Measurements from ENCODE around the gene MICOS13. TPM values are rescaled to one million over a fixed set of nuclear protein-coding genes. Genes with fewer than 3 reads are reported as not detected.
A peak's percentile ranks its signal among the peaks of the same experiment; 100 is the strongest.
"Not testable (repeated sequence)": the region's sequence is repeated elsewhere in the genome, so short reads cannot be mapped to it uniquely, and the experiment has no call there.

Gene MICOS13
- total RNA-seq, 1 experiment from 2014 or later, result 81.0 TPM

- no peak for DNase-seq (ENCODE audit: low spot score)
Measured at GRCh38 chr19:5700455-5701092, 20.3 kb upstream of the MICOS13 start.

- DNase-seq (ENCODE audit: low spot score), result no peak
Measured at GRCh38 chr19:5698635-5699422, 18.5 kb upstream of the MICOS13 start.

DNA sequence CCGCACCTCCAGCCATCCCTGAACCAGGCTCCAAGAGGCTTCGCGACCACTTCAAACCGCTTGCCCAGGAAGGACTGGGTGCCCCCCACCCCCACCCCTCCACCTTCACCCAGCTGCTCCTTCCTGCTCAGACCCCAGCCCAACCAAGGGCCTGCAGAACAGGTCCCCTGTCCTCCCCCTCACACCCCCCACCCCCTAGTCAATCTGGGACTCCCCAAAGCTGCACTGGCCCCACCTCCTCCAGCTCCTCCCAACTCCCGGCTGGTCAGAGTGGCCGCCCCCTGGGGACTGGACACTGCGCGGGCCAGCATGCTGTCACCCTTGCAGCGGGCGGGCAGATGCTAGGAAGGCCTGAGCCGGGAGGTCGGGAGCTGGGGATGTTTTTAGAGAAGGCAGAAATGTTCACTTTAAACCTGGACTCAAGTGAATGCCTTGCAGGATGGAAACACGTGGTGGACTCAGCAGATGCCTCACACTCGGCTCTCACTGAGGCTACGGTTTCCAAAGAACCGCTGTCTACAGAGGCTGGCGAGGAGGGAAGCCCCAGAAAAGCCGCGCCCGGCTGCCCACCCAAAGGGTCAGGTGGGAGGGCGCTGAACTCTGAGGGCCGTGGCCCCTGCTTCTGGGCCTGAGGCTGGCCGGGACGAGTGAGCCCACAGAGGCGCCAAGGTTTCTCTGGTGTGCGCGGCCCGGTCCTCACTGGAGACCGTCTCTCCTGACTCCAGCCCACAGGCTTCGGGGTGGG, 17.7 kb upstream of the MICOS13 start:
- no peak for DNase-seq (ENCODE audit: low spot score)

DNA sequence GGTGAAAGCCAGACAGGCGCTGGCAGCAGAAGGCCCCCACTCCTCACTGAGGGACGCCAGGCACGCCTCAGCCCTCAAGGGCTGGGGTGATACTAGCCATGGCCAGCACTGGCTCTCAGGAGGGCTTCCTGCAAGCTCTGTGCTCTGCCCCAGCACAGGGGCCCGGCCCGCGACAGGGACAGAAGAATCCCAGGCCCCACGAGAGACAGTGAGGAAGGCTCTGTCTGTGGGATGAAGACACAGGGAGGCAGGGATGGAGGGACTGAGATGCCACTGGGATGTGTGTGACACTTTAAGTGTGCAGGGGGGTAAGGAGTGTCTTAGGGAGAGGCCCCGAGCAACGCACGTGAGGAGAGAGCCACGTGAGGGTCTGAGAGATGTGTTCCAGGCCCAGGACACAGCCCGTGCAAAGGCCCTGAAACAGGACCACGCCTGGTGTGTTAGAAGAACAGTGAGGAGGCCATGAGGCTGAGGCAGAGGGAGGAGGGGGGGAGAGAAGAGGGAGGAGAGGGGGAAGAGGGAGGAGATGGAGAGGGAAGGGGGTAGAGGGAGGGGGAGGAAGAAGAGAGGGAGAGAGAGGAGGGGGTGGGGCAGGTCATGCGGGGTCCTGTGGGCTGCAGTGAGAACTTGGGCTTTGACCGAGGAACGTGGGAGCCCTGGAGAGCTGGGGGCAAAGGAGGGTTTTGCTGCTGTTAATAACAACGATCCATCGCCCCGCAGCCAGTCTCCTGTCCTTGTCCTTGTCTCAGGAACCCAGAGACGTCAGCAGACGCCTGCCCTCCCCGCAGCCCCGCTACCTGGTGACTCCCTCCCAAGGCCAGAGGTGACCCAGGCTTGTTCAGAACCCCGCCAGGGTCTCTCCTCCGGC, 16.9 kb upstream of the MICOS13 start:
- DNase-seq (ENCODE audit: low spot score), result no peak

- no peak for DNase-seq (ENCODE audit: low spot score)
Measured at GRCh38 chr19:5696196-5697021, 16.1 kb upstream of the MICOS13 start.

GRCh38 chr19:5695649-5696195, 15.4 kb upstream of the MICOS13 start:
- no peak for DNase-seq (ENCODE audit: low spot score)

- DNase-seq (ENCODE audit: low spot score), result no peak
Measured at GRCh38 chr19:5694956-5695648, 14.8 kb upstream of the MICOS13 start.

GRCh38 chr19:5694167-5694955, 14.0 kb upstream of the MICOS13 start:
- no peak for DNase-seq (ENCODE audit: low spot score)

DNA sequence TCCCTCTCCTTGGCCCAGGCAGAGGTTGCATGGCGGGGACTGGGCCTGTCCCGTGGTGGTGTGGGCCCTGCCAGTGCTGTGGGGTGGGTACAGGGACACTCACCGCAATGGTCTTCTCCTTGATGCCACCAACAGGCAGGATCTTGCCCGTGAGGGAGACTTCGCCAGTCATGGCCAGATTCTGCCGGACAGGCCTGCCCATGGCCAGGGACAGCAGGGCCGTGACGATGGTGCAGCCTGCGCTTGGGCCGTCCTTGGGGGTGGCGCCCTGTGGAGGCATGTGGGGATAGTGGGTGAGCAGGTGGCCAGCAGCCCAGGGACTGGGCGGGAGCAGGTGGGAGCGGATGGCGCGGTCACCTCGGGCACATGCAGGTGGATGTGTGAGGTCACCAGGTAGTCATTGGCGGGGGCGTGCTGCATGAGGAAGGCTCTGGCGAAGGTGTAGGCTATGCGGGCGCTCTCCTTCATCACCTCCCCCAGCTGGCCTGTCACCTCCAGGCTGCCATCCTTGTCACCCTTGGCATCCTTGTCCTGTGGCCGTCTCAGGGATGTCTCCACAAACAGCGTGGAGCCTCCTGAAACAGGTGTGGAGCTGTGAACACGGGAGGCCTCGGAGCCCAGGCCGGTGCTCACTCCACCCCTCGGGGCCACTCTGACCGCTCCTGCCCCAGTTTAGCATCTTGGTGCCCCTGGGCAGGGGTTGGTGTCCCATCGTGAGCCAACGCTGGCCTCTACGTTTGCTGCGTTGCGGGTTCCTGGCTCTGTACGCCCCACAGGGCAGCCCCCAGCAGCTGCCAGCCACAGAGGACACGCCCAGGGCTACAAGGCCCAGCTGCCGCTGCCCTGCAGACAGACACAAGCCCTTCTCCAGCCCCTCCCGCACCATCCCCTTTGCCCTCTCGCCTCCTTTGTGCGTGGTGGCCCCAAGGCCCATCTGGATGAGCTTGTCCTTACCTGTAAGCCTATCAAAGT, 13.2 kb upstream of the MICOS13 start:
- no peak for DNase-seq (ENCODE audit: low spot score)

DNA sequence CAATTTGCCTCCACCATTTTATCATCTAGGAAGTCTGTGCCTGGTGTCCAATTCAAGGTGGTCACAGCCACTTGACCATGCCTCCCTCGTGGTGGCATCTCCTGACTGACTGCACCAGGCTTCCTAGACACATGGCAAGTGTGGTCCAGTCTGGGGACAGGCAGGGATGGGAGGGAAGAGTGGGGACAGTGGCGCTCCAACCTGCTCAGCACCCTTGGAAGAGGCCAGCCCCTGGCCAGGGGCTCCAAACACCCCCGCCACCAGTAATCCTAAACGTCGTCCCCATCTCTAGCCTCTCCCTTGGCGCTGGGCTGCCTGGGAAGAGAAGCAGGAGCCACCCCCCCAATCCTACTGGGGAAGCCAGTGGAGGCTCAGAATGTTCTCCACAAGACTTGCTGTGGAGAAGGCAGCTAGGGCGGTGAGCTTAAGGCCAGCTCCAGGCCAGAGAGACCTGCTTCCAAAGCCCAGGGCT, 12.4 kb upstream of the MICOS13 start:
- DNase-seq (ENCODE audit: low spot score), result no peak

DNA sequence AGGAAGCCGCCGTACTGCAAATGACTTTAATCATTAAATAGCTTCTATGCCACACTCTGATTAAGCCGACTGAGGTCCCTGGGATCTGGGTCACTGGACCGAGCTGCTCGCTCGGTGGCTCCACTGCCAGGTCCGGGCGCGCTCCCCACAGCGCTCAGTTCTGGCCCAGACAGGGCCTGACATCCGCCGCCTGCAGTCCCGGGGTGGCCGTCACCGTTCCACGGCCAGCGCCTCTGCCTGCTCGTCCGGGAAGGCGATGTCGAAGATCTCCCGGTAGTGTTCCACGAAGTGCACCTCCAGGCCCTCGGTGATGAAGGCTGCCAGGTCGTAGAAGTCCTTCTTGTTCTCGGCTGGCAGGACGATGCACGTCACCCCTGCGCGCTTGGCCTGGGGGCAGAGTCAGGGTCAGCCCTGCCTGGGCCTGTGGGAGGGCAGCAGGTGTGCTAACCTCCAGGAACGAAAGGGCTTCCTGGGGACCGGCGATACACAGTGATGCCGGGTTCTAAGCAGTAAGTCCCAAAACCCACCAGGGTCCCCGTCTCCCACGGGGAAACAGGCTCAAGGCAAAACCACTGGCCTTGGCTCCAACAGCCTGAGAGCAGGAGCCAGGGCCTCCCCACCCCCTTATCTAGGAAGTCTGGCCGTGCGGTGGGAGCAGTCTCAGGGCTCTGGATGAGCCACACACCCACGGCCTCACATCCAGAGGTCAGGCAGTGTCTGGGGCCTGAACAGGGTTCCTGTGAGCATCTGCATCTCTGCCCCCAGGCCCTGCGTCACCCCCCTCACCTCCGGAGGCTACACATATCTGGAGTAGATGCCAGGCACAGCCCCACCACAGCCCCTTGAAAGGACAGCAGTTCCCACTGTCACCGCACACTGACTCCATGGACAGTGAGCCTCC, 11.8 kb upstream of the MICOS13 start:
- DNase-seq (ENCODE audit: low spot score), result no peak

DNA sequence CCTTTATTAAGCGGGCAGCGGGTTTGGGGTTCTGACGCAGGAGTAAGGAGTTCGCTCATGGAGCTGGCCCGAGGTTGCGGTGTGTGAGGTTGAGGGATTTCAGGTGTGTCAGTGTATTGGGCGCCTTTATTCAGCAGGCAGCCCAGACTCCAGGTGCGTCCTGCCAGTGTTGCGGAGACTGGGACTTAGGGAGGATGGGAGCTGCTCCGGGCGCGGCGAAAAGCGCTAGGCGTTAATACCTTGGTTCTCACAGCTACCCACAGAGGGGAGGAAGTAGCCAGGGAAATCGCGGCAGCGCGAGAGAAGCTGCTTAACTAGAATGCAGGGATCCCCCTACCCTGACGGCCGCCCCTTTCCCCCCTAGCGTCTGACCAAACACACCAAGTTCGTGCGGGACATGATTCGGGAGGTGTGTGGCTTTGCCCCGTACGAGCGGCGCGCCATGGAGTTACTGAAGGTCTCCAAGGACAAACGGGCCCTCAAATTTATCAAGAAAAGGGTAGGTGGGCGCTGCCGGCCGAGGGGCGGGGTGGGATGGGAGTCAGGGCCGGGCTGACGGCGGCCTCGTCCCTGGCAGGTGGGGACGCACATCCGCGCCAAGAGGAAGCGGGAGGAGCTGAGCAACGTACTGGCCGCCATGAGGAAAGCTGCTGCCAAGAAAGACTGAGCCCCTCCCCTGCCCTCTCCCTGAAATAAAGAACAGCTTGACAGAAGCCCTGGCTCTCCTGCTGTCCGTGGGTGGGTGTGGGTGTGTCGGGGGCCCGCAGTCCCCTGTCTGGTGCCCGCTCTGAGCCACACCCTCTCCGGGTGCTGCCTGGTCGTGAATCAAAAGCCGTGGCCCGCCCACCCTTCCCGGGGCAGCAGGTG, 10.9 kb upstream of the MICOS13 start:
- DNase-seq (ENCODE audit: low spot score), result peak; percentile 63

DNA sequence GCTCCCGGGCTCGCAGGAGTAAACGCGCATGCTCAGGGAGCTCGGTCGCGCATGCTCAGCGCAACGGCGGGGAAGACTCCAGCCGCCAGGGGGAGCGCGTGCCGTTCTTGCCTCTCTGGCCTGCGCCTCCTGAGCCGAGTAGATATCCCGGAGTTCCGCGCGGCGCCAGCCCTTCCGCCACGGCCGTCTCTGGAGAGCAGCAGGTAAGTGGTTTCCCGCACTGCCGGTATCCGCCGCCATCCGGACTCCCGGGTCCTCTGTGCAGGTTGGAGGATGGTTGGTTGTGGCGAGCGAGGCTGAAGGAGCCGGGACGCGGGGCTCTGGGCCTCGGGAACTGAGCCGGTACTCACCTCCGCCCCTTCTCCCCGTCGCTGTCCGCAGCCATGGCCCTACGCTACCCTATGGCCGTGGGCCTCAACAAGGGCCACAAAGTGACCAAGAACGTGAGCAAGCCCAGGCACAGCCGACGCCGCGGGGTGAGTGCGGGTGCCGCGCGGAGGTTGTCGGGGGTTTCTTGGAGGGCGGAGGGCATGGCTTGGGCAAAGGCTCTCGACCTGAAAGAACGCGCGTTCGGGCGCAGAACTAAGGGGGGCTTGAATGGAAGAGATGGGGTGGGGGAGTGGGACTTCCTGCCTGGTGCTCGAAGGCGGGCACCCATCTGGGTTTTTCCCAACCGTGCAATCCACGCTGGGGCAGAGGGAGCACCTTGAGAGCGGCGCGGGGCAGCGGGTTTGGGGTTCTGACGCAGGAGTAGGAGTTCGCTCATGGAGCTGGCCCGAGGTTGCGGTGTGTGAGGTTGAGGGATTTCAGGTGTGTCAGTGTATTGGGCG, 10.0 kb upstream of the MICOS13 start, which contains the start of gene RPL36:
Gene RPL36, plus strand, starts transcription at position 171 of the 830 bp plus-strand sequence. Its CDS starts 213 bp downstream, at position 384.
- DNase-seq (ENCODE audit: low spot score), result peak; percentile 96

DNA sequence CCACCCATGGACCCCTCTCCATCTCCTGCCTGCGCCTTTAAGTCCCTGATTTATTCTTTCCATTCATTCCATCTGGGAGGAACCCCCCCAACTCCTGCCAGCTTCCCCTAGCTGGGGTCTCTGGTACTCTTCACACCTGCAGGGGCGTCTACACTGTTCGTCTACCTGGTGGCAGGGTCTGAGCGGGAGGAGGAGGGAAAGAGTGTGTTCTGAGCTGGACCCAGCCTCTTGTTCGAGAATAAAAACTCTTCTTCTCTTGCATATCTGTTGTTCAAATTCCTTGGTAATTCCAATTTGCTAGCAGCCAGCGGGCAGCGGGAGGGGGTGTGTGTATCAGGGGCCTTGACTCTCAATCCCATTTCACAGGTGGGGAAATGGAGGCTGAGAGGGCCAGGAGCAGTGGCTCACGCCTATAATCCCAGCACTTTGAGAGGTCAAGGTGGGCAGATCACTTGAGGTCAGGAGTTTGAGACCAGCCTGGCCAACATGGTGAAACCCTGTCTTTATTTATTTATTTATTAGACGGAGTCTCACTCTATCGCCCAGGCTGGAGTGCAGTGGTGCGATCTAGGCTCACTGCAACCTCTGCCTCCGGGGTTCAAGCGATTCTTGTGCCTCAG, 8.1 kb upstream of the MICOS13 start:
- DNase-seq (ENCODE audit: low spot score), result not testable (repeated sequence)
